ENCODE measurements around the gene IQSEC2.

DNA sequence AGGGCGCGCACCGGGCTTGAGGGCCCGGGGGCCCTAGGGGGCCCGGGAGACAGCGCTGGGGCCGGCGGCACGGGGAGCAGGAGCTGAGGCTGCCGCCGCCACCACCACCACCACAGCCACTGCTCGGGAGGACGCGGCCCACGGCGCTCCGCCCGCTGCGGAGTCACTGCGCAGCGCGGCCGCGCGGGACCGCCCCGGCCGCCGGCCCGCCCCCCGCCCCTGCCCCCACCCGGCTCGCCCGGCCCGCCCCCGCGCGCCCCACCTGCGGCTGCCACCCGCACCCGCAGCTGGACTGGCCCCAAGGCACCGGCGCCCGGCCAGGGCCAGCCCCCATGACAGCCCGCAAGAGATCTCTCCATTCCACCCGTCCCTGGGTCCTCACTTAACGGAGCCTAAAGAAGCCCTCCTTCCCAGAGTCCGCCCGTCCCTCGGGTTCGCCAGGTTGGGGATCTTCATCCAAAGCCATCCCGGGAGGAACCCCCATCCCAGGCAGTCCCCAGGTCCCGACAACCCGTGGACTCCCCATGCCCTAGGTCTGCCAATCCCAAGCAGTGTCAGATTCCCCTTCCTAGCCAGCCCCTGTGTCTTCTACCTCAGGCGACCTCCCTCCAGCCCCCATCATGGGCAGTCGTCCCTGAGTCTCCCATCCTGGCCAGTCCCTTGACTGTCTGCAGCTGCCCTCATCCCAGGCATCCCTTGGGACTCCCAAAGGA lies 40.0 kb upstream of the IQSEC2 start:
- TF ChIP-seq CTCF (IDR thresholded peaks at IDR 0.05) = no peak
- TF ChIP-seq POLR2AphosphoS5 (IDR thresholded peaks at IDR 0.05) = no peak
